ENCODE measurements around the gene C1QTNF9B. TPM values are rescaled to one million over a fixed set of nuclear protein-coding genes. Genes with fewer than 3 reads are reported as not detected.
"Not testable (repeated sequence)": the region's sequence is repeated elsewhere in the genome, so short reads cannot be mapped to it uniquely, and the experiment has no call there.

Gene C1QTNF9B
- total RNA-seq, 1 donor = not detected

- DNase-seq (ENCODE audit: low read depth) = peak; percentile 76
- no peak overlapping the region for H3K4me3 ChIP-seq (ENCODE audit: low read depth, low read length)
- TF ChIP-seq CTCF (IDR thresholded peaks at IDR 0.05; ENCODE audit: insufficient read depth, low read length) = peak; percentile 64
Observed at GRCh38 chr13:23899555-23899954, 2.3 kb upstream of the C1QTNF9B start.

- H3K4me3 ChIP-seq (ENCODE audit: low read depth, low read length) = no peak overlapping the region
- peak; percentile 69 for DNase-seq (ENCODE audit: low read depth)
- no peak for TF ChIP-seq CTCF (IDR thresholded peaks at IDR 0.05; ENCODE audit: insufficient read depth, low read length)
Observed at GRCh38 chr13:23898101-23898500, 799 bp upstream of the C1QTNF9B start.

GRCh38 chr13:23894746-23895145, 2.6 kb downstream of the C1QTNF9B start:
- H3K4me3 ChIP-seq (ENCODE audit: low read depth, low read length); DNase-seq (ENCODE audit: low read depth): not testable (repeated sequence)

GRCh38 chr13:23893791-23894190, 3.5 kb downstream of the C1QTNF9B start:
- not testable (repeated sequence) for H3K4me3 ChIP-seq (ENCODE audit: low read depth, low read length); DNase-seq (ENCODE audit: low read depth)

GRCh38 chr13:23889615-23890607, 7.4 kb downstream of the C1QTNF9B start:
- DNase-seq (ENCODE audit: low read depth) = peak; percentile 6
- no peak for TF ChIP-seq CTCF (IDR thresholded peaks at IDR 0.05; ENCODE audit: insufficient read depth, low read length)
- peak overlapping the region; percentile 36 for H3K4me3 ChIP-seq (ENCODE audit: low read depth, low read length)

GRCh38 chr13:23888658-23889614, 8.4 kb downstream of the C1QTNF9B start, which contains the start of gene MIPEP:
Gene MIPEP (minus strand): TSS chr13:23889400. CDS start chr13:23889320, 80 bp downstream.
- DNase-seq (ENCODE audit: low read depth) = peak; percentile 91
- TF ChIP-seq CTCF (IDR thresholded peaks at IDR 0.05; ENCODE audit: insufficient read depth, low read length) = peak; percentile 84
- peak within 1 kb of the TSS; percentile 98 for H3K4me3 ChIP-seq (ENCODE audit: low read depth, low read length)

GRCh38 chr13:23884361-23884760, 12.9 kb downstream of the C1QTNF9B start:
- DNase-seq (ENCODE audit: low read depth); H3K4me3 ChIP-seq (ENCODE audit: low read depth, low read length): not testable (repeated sequence)

- TF ChIP-seq CTCF (IDR thresholded peaks at IDR 0.05; ENCODE audit: insufficient read depth, low read length) = no peak
- DNase-seq (ENCODE audit: low read depth) = no peak
- no peak overlapping the region for H3K4me3 ChIP-seq (ENCODE audit: low read depth, low read length)
Observed at GRCh38 chr13:23883255-23883654, 14.0 kb downstream of the C1QTNF9B start.

- not testable (repeated sequence) for DNase-seq (ENCODE audit: low read depth); H3K4me3 ChIP-seq (ENCODE audit: low read depth, low read length)
Observed at GRCh38 chr13:23881402-23881800, 15.9 kb downstream of the C1QTNF9B start.

GRCh38 chr13:23880493-23881401, 16.6 kb downstream of the C1QTNF9B start:
- not testable (repeated sequence) for H3K4me3 ChIP-seq (ENCODE audit: low read depth, low read length); DNase-seq (ENCODE audit: low read depth)

Measured in fibroblast of the aortic adventitia (primary cell).